ENCODE measurements around the gene PAGE2. TPM values are rescaled to one million over a fixed set of nuclear protein-coding genes. Genes with fewer than 3 reads are reported as not detected.

PAGE2 gene
- total RNA-seq, 1 experiment from 2014 or later = not detected

DNA sequence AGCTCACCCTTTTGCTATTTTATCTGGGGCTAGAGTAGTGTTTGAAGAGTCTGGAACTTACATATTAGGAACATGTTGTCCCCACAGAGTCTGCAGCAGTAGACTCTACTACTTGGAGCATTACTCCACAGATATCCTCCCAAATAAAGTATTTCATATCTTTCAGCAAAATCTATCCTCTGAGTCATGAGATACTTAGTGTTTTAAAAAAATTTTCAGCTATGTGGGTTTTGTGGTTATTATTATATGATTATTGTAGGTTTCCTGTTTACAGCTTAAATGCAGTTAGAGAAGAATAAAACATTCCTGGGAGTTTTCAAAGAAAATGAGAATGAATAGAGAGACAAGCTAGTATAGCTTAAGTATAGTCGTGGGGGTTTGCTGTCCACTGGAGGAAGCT, 30.9 kb downstream of the PAGE2 start:
- Histone ChIP-seq H3K27me3 (ENCODE audit: insufficient read depth, low read length) (no peaks in the 10 kb centered on the region; the same call in 1 of the 2 replicates), H3K36me3 (ENCODE audit: control insufficient read depth in 1 of 2, insufficient read depth in 2 of 2, low read length in 2 of 2) (no peaks in the 10 kb centered on the region), H3K9ac (ENCODE audit: low read length) (no peak overlapping the region), H3K79me2 (ENCODE audit: insufficient read depth, low read length) (no peaks in the 10 kb centered on the region), H3K4me2 (ENCODE audit: low read length) (no peak overlapping the region), H2AFZ (ENCODE audit: low read depth, low read length, poor library complexity, severe bottlenecking) (no peak overlapping the region), H3K27ac (ENCODE audit: low read depth, low read length) (no peak overlapping the region), H3K9me2 (ENCODE audit: insufficient read depth) (no peaks in the 10 kb centered on the region), H3K9me3 (ENCODE audit: control insufficient read depth in 1 of 2, insufficient read depth in 1 of 2, low read depth in 1 of 2, low read length in 2 of 2) (no peaks in the 10 kb centered on the region), H3K4me3 (replicated peaks in 1 of 2; ENCODE audit: low read depth in 1 of 2, low read length in 2 of 2) (no peak overlapping the region), H4K20me1 (ENCODE audit: insufficient read depth) (no peaks in the 10 kb centered on the region), H3K4me1 (ENCODE audit: control insufficient read depth in 1 of 2, insufficient read depth in 2 of 2, low read length in 2 of 2) (no peaks in the 10 kb centered on the region)
- intact Hi-C loops (cut with micrococcal nuclease) = no loop called here
- no peak for TF ChIP-seq SIN3A (IDR thresholded peaks at IDR 0.05; ENCODE audit: low read depth)
- TF ChIP-seq, protein P1, sequence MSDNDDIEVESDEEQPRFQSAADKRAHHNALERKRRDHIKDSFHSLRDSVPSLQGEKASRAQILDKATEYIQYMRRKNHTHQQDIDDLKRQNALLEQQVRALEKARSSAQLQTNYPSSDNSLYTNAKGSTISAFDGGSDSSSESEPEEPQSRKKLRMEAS (IDR thresholded peaks at IDR 0.05) = no peak
- TF ChIP-seq RAD21 (IDR thresholded peaks at IDR 0.05; ENCODE audit: low read depth) = no peak
- TF ChIP-seq EGR1 (IDR thresholded peaks at IDR 0.05; ENCODE audit: low read depth) = no peak
- no peak for TF ChIP-seq POLR2A (IDR thresholded peaks at IDR 0.05; ENCODE audit: borderline replicate concordance, extremely low read depth, insufficient read depth, insufficient read length)
- no peak for TF ChIP-seq SP1 (IDR thresholded peaks at IDR 0.05; ENCODE audit: low read depth)
- no peak for TF ChIP-seq TCF7L2 (IDR thresholded peaks at IDR 0.05; ENCODE audit: borderline replicate concordance, extremely low read depth, insufficient read depth, insufficient read length)
- TF ChIP-seq, protein P2, sequence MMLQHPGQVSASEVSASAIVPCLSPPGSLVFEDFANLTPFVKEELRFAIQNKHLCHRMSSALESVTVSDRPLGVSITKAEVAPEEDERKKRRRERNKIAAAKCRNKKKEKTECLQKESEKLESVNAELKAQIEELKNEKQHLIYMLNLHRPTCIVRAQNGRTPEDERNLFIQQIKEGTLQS (IDR thresholded peaks at IDR 0.05) = no peak
- no peak for TF ChIP-seq POLR2AphosphoS5 (IDR thresholded peaks at IDR 0.05; ENCODE audit: low read depth, low read length)
- TF ChIP-seq, protein P3, sequence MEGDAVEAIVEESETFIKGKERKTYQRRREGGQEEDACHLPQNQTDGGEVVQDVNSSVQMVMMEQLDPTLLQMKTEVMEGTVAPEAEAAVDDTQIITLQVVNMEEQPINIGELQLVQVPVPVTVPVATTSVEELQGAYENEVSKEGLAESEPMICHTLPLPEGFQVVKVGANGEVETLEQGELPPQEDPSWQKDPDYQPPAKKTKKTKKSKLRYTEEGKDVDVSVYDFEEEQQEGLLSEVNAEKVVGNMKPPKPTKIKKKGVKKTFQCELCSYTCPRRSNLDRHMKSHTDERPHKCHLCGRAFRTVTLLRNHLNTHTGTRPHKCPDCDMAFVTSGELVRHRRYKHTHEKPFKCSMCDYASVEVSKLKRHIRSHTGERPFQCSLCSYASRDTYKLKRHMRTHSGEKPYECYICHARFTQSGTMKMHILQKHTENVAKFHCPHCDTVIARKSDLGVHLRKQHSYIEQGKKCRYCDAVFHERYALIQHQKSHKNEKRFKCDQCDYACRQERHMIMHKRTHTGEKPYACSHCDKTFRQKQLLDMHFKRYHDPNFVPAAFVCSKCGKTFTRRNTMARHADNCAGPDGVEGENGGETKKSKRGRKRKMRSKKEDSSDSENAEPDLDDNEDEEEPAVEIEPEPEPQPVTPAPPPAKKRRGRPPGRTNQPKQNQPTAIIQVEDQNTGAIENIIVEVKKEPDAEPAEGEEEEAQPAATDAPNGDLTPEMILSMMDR (IDR thresholded peaks at IDR 0.05 in 2 of 3, conservative IDR thresholded peaks at IDR 0.05 in 1 of 3; ENCODE audit: borderline replicate concordance in 1 of 3, insufficient read depth in 1 of 3, low read depth in 2 of 3, low read length in 2 of 3) = no peak
- no peak for TF ChIP-seq ZBTB33 (IDR thresholded peaks at IDR 0.05; ENCODE audit: extremely low read depth, insufficient replicate concordance, low read length)
- no peak for TF ChIP-seq SRF (IDR thresholded peaks at IDR 0.05; ENCODE audit: low read depth)
- TF ChIP-seq YY1 (IDR thresholded peaks at IDR 0.05; ENCODE audit: extremely low read depth, insufficient replicate concordance, low read depth, low read length) = no peak
- no peak for TF ChIP-seq EZH2phosphoT487 (IDR thresholded peaks at IDR 0.05; ENCODE audit: borderline replicate concordance)
- no peak for TF ChIP-seq CEBPB (IDR thresholded peaks at IDR 0.05; ENCODE audit: low read depth)
- TF ChIP-seq FOSL1 (IDR thresholded peaks at IDR 0.05; ENCODE audit: low read depth) = no peak
- TF ChIP-seq REST (IDR thresholded peaks at IDR 0.05; ENCODE audit: low read depth) = no peak
- no peak for TF ChIP-seq JUND (IDR thresholded peaks at IDR 0.05)
- no peak for TF ChIP-seq ELF1 (IDR thresholded peaks at IDR 0.05; ENCODE audit: borderline replicate concordance, low read depth)
- ChIA-PET RAD21 (ENCODE audit: low non-redundant PET in 1 of 2, low total read pairs in 2 of 2, uncharacterized antibody in 2 of 2, unreplicated experiment in 2 of 2) (no interaction called here), CTCF (no interaction called here), POLR2A (no interaction called here)
- ATAC-seq (no peak), DNase-seq (ENCODE audit: low read depth, low spot score) (no peak)
- BruUV-seq (replicated peaks) = no TSS peak
